ENCODE results near the gene QSOX2.
"Not testable (repeated sequence)": the region's sequence is repeated elsewhere in the genome, so short reads cannot be mapped to it uniquely, and the experiment has no call there.

The QSOX2 gene

GRCh38 chr9:136236471-136237410 lies 8.9 kb downstream of the QSOX2 start:
- not testable (repeated sequence) for DNase-seq (ENCODE audit: low read depth)

GRCh38 chr9:136235709-136236455 lies 9.7 kb downstream of the QSOX2 start:
- no peak for DNase-seq (ENCODE audit: low read depth)

- DNase-seq (ENCODE audit: low read depth): no peak
Observed at GRCh38 chr9:136235171-136235570, 10.4 kb downstream of the QSOX2 start.

DNA sequence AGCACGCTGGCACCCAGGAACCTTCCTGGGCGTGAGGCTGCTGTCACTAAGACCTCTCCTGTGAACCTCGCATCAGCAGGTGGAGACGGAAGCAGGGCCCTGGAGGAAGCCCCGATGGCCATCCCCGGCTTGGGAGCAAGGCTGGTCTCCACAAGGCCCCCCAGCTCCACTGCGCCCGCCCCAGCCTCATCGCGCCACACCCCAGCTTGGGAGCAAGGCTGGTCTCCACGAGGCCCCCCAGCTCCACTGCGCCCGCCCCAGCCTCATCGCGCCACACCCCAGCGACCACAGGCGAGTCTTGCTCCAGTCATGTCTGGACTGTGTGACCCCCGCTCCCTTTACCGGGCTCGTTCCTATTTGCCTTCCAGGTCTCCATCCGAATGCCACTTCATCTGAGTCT lies 11.0 kb downstream of the QSOX2 start:
- no peak for DNase-seq (ENCODE audit: low read depth)

- DNase-seq (ENCODE audit: low read depth): no peak
Observed at GRCh38 chr9:136233868-136234267, 11.7 kb downstream of the QSOX2 start.

DNA sequence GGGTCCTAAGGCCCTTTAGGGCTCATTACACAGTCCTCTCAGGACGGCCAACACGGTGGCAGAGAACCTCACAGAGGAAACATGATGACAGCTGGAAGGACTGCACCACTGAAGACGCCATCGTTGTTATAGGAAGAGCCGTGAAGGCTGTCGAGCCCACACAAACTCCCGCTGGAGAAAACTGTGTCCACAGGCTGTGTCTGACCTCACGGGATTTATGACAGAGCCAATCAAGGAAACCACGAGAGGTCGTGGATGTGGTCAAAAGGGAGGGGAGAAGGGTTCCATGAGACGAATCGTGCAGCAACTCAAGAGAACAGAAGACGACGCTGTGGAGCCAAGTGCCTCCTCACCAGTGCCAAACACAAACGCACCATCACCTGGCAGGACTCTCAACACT lies 12.2 kb downstream of the QSOX2 start:
- DNase-seq (ENCODE audit: low read depth): no peak

- no peak for DNase-seq (ENCODE audit: low read depth)
Observed at GRCh38 chr9:136232969-136233368, 12.6 kb downstream of the QSOX2 start.

- no peak for DNase-seq (ENCODE audit: low read depth)
Observed at GRCh38 chr9:136231478-136232297, 13.9 kb downstream of the QSOX2 start.

- no peak for DNase-seq (ENCODE audit: low read depth)
Observed at GRCh38 chr9:136230773-136231172, 14.8 kb downstream of the QSOX2 start.

DNA sequence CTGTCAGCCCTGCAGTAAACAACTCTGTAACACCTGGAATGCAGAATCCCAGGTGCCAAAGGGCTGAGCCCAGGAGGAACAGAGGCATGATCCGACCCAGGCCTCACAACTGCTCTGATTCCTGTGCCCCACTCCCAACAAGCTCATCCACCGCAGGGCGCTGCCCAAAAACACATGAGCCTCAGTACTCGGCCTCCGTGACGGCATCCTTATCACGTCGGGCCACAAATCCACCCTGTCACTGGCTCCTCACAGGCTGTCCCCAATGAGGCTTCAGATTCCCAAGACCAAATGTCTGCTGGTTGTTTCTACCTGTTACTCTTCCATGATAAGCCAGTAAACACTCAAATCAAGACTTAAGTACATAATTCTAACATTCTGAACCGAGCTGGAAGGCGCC lies 15.2 kb downstream of the QSOX2 start:
- DNase-seq (ENCODE audit: low read depth): no peak

GRCh38 chr9:136229096-136230065 lies 16.2 kb downstream of the QSOX2 start:
- no peak for DNase-seq (ENCODE audit: low read depth)

DNA sequence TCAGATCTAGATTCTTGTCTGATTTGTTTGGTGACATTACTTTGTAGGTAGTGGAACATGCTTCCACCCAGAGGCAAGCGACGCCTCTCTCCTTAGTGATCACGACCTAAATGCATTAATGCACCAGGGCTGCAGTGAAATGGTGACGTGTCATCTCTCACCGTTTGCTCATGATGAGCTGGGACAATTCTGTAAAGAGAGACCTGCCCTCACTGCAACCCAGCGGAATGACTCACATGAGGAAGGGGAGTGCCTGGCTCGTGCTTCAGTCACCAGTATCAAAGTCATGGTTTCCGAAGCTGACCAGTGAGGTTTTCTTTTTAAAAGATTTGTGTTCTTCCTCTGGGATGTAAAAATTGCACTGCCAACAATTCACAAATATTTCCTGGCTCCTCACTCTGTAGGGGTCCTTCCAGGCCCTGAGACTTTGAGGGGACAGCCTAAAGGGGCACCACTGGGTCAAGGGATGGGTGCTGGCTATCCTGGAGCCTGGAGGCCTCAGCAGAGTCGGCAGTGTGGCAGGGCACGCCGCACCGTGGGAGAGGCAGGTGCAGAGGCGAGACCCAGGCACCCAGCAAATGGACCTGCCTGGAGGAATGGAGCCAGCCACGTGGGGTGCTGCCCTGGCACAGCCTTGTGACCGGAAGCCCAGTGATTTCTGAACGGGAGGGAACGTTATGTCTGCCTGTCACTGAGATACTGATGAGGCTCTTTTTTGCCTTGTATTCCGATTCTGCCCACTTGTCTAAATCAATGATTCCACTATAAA lies 17.3 kb downstream of the QSOX2 start:
- DNase-seq (ENCODE audit: low read depth): peak; percentile 58

DNA sequence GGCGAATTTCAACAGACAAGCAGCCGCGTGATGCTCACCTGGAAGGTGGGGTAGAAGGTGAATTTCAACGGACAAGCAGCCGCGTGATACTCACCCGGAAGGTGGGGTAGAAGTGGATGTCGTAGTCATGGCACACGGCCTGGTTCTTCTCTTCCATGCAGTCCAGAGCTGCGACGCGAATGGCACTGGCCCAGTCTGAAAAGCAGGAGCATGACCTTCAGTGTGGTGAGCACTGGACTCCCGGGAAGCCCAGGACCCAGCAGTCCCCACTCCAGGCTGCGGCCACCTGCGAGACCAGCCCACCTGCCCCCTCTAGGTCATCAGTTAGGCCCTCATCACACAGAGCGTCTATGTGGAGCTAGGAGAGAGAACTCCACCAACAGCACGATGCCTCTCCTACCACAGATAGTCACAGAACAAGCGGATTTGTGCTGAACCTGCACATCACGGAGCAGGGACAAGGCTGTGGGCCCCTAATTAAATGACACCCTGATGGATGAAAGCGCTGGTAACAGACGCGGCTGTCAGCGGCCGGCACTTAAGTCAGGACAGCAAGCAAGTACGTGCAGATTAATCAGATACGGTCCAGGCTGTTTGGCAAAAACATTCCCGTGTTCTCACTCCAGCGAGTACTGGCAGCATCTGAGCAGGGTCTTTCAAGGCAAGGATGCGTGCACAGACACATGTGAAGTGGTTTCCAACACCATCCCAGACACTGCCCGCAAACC lies 18.8 kb downstream of the QSOX2 start:
- DNase-seq (ENCODE audit: low read depth): no peak

DNA sequence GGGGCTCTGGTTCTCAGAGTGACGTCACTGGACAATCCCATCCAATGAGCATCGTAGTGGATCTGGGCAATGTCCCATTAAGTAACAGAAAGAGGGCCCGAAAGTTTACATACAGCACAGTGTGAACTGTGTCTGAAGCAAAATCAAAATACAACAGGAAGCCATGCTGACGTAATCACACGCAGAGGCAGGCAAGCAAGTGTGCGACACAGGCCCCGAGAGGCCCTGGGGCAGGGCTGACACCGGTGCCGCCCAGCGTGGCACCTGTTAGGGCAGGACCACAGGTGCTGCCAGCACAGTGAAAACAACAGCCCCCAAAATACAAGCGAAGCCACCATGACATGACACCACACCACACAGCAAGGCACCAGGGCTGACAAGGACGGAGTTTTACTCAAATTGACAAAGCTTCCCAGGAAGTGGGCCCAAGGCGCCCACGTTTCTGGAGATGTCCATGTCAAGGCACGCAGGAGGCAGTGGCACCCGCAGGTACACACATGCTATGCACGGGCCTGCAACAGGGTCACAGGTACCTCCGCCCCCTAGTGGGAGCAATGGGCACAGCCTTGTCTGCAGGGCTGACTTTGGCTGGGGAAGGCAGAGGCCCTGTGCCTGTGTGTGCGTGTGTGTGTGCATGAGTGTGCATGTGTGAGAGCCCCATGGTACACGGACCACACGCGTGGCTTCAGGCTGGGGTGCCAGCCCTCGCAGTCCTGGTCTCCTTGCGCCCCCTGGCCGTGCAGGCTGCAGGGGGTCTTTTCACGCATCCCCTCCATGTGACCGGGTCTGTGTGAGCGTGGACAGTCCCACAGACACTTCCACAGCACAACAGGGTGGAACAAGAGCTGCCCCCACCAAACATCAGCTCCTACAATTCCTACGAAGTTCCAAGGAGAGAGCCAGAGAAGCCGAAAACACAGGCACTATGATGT lies 19.6 kb downstream of the QSOX2 start:
- DNase-seq (ENCODE audit: low read depth): no peak

- no peak for DNase-seq (ENCODE audit: low read depth)
Observed at GRCh38 chr9:136225366-136225747, 20.3 kb downstream of the QSOX2 start.

- DNase-seq (ENCODE audit: low read depth): no peak
Observed at GRCh38 chr9:136223871-136224640, 21.6 kb downstream of the QSOX2 start.

DNA sequence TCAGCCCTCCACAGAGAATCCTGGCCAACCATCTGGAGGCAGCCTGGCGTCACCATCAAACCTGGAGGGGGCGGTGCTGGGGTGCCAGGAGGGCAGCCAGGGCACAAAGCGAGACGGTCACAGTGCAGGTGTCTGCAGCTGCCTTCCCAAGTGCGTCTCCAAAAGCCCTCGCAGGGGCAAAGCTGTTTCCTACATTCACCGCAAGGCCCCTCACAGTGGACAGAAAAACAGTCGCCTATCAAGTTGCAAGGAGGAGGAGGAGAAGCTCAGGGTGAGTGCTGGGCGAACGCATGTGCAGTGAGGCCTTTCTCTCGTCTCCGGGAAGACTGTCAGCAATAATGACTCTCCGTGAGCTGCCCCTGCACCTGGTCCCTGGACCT lies 22.7 kb downstream of the QSOX2 start:
- DNase-seq (ENCODE audit: low read depth): no peak
